Measurements from ENCODE around the gene PNKD. TPM values are rescaled to one million over a fixed set of nuclear protein-coding genes. Genes with fewer than 3 reads are reported as not detected.

The PNKD gene
- total RNA-seq, 1 experiment from 2014 or later, result 58.1 TPM

DNA sequence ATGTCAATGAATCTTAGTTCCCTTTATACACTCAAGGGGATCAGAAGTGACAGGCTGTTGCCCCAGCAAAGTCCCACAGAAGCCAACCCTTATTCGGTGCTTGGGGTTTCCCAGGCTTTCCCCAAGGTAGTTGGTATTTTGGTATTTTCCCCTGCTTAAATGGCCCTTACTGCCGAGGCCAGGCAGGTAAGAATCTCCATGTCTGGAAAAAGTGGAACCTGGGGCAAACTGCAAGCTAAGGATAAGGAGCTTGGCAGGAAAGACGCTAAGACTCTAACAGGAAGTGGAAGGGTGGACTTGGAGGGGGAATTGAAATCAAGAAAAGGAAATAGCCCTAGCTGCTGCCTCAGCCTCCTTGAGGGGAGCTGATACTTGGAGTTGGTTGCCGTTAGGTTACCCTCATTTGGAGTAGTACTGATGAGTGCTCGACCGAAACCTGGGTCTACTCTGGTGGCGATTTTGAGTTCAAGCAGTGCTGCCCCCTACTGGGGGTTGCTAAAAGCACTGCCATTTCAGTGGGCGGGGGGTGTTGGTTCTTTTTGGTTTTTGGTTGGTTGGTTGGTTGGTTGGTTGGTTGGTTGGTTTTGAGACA lies 12.8 kb upstream of the PNKD start:
- ATAC-seq (peak; percentile 75), DNase-seq (ENCODE audit: low read depth, low spot score) (peak; percentile 35)
- TF ChIP-seq ZNF274 (IDR thresholded peaks at IDR 0.05; ENCODE audit: low read depth, low read length) (no peak), EZH2 (IDR thresholded peaks at IDR 0.05) (no peak), RAD21 (IDR thresholded peaks at IDR 0.05; ENCODE audit: low read depth) (peak; percentile 58), YY1 (IDR thresholded peaks at IDR 0.05; ENCODE audit: extremely low read depth, insufficient replicate concordance, low read depth, low read length) (no peak), SP1 (IDR thresholded peaks at IDR 0.05; ENCODE audit: low read depth) (no peak)
- TF ChIP-seq, protein P1, sequence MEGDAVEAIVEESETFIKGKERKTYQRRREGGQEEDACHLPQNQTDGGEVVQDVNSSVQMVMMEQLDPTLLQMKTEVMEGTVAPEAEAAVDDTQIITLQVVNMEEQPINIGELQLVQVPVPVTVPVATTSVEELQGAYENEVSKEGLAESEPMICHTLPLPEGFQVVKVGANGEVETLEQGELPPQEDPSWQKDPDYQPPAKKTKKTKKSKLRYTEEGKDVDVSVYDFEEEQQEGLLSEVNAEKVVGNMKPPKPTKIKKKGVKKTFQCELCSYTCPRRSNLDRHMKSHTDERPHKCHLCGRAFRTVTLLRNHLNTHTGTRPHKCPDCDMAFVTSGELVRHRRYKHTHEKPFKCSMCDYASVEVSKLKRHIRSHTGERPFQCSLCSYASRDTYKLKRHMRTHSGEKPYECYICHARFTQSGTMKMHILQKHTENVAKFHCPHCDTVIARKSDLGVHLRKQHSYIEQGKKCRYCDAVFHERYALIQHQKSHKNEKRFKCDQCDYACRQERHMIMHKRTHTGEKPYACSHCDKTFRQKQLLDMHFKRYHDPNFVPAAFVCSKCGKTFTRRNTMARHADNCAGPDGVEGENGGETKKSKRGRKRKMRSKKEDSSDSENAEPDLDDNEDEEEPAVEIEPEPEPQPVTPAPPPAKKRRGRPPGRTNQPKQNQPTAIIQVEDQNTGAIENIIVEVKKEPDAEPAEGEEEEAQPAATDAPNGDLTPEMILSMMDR (IDR thresholded peaks at IDR 0.05 in 2 of 3, conservative IDR thresholded peaks at IDR 0.05 in 1 of 3; ENCODE audit: borderline replicate concordance in 1 of 3, insufficient read depth in 1 of 3, low read depth in 2 of 3, low read length in 2 of 3), result peak; percentile 59 to 82 (median 76); a peak in 5 of 6 replicates
- ChIA-PET RAD21 (ENCODE audit: low non-redundant PET in 1 of 2, low total read pairs in 2 of 2, uncharacterized antibody in 2 of 2, unreplicated experiment in 2 of 2) (no interaction called here), POLR2A (no interaction called here), CTCF (interaction anchor here (0.6 to 2.5 kb wide), 6 partner anchors 13 to 472 kb away, joined by 3 to 16 read pairs (median 5); partner anchors contain the start of genes AAMP and PNKD)
- no peak overlapping the region for H2AFZ ChIP-seq (ENCODE audit: low read depth, low read length, poor library complexity, severe bottlenecking)
- no peak overlapping the region for H3K4me2 ChIP-seq (ENCODE audit: low read length)
- H3K27ac ChIP-seq (ENCODE audit: low read depth, low read length), result peak overlapping the region; percentile 19; the same call in 1 of the 2 replicates
- H3K4me1 ChIP-seq (ENCODE audit: control insufficient read depth in 1 of 2, insufficient read depth in 2 of 2, low read length in 2 of 2), result peaks cover 0 to 5% of the 10 kb centered on the region in 2 experiments; a peak in 1 of 4 replicates
- no peaks in the 10 kb centered on the region for H3K79me2 ChIP-seq (ENCODE audit: insufficient read depth, low read length)
- BruUV-seq (replicated peaks), result TSS peak; percentile 17
- H3K27me3 ChIP-seq (ENCODE audit: insufficient read depth, low read length), result no peaks in the 10 kb centered on the region
- no peak overlapping the region for H3K4me3 ChIP-seq (replicated peaks in 1 of 2; ENCODE audit: low read depth in 1 of 2, low read length in 2 of 2)
- H3K9ac ChIP-seq (ENCODE audit: low read length), result no peak overlapping the region
- intact Hi-C loops (cut with micrococcal nuclease), result loop anchor here (5.0 kb wide), 1 partner anchor 70 kb away; no protein-coding TSS in a partner anchor
- H3K9me2 ChIP-seq (ENCODE audit: insufficient read depth), result no peaks in the 10 kb centered on the region
- no peaks in the 10 kb centered on the region for H3K9me3 ChIP-seq (ENCODE audit: control insufficient read depth in 1 of 2, insufficient read depth in 1 of 2, low read depth in 1 of 2, low read length in 2 of 2)
- no peaks in the 10 kb centered on the region for H4K20me1 ChIP-seq (ENCODE audit: insufficient read depth)
- H3K36me3 ChIP-seq (ENCODE audit: control insufficient read depth in 1 of 2, insufficient read depth in 2 of 2, low read length in 2 of 2), result peaks cover 23 to 25% of the 10 kb centered on the region in 2 experiments; a peak in 3 of 4 replicates
